MCF 10A (cell line): ENCODE results near the gene NFIX. TPM values are rescaled to one million over a fixed set of nuclear protein-coding genes. Genes with fewer than 3 reads are reported as not detected.
"Not testable (repeated sequence)": the region's sequence is repeated elsewhere in the genome, so short reads cannot be mapped to it uniquely, and the experiment has no call there.

Source experiments
- BruUV-seq: library from RNA; stranded (reverse); fragments of 400-500 nt; replicated peaks from 2 replicates; lab custom pipeline; 2021; lab: Mats Ljungman, UMichigan
- CTCF ChIA-PET: fragments of 300-600 bp; sonication (Branson Sonifier 250); formaldehyde crosslinking; extraction: SDS; loops from one replicate; lab custom pipeline; 2021; ENCODE audit warnings: antibody characterized with exemption, inconsistent platforms; lab: Yijun Ruan, JAX
- POLR2A ChIA-PET: fragments of 300-600, 350-650 bp; sonication (Branson Sonifier 250); formaldehyde crosslinking; extraction: SDS; loops from one replicate; lab custom pipeline; 2020; ENCODE audit warnings: antibody characterized with exemption, inconsistent platforms; lab: Yijun Ruan, JAX
- DNase-seq: peaks from one replicate; pipeline ENCODE4 v3.0.0-alpha.2; 2018; ENCODE audit not compliant: unreplicated experiment
- H3K27ac Mint-ChIP-seq: one replicate; pipeline ENCODE4 v1.8.0; 2022; ENCODE audit warnings: mild to moderate bottlenecking, low read depth, mixed read lengths; ENCODE audit not compliant: unreplicated experiment
- H3K27me3 Mint-ChIP-seq: one replicate; pipeline ENCODE4 v1.8.0; 2022; ENCODE audit warnings: mixed read lengths; ENCODE audit not compliant: insufficient read depth, unreplicated experiment
- H3K36me3 Mint-ChIP-seq: one replicate; pipeline ENCODE4 v1.8.0; 2022; ENCODE audit warnings: mild to moderate bottlenecking, moderate library complexity, mixed read lengths; ENCODE audit not compliant: insufficient read depth, unreplicated experiment
- H3K4me1 Mint-ChIP-seq: one replicate; pipeline ENCODE4 v1.8.0; 2022; ENCODE audit warnings: mixed read lengths; ENCODE audit not compliant: insufficient read depth, unreplicated experiment
- H3K4me3 Mint-ChIP-seq: one replicate; pipeline ENCODE4 v1.8.0; 2022; ENCODE audit warnings: mild to moderate bottlenecking, moderate library complexity, mixed read lengths; ENCODE audit not compliant: unreplicated experiment
- H3K9me3 Mint-ChIP-seq: one replicate; pipeline ENCODE4 v1.8.0; 2022; ENCODE audit warnings: mixed read lengths; ENCODE audit not compliant: unreplicated experiment
- intact Hi-C: fragments of 100-400 bp; cut with micrococcal nuclease; formaldehyde crosslinking; loops from 2 replicates; pipeline ENCODE4 v1.14.1; 2022
- total RNA-seq: library from RNA; stranded (reverse); gene quantifications from 2 replicates; pipeline ENCODE4 v1.2.3, GENCODE V29; 2022
- TF ChIP-seq, protein P1 (sequence below): fragments of 200-600 bp; IDR thresholded peaks from one replicate; pipeline ENCODE4 v1.8.0; 2022; ENCODE audit warnings: antibody characterized with exemption, mild to moderate bottlenecking; ENCODE audit not compliant: unreplicated experiment

The NFIX gene
- total RNA-seq, 1 experiment from 2014 or later = 27.2 TPM

GRCh38 chr19:12953799-12954611 lies 41.3 kb upstream of the NFIX start:
- POLR2A ChIA-PET = interaction anchor here (0.6 to 3.6 kb wide), 13 partner anchors 8 to 198 kb away, joined by 3 to 51 read pairs (median 4); partner anchors contain the start of genes FARSA, GCDH, NACC1 and RAD23A
- TF ChIP-seq, protein P1, sequence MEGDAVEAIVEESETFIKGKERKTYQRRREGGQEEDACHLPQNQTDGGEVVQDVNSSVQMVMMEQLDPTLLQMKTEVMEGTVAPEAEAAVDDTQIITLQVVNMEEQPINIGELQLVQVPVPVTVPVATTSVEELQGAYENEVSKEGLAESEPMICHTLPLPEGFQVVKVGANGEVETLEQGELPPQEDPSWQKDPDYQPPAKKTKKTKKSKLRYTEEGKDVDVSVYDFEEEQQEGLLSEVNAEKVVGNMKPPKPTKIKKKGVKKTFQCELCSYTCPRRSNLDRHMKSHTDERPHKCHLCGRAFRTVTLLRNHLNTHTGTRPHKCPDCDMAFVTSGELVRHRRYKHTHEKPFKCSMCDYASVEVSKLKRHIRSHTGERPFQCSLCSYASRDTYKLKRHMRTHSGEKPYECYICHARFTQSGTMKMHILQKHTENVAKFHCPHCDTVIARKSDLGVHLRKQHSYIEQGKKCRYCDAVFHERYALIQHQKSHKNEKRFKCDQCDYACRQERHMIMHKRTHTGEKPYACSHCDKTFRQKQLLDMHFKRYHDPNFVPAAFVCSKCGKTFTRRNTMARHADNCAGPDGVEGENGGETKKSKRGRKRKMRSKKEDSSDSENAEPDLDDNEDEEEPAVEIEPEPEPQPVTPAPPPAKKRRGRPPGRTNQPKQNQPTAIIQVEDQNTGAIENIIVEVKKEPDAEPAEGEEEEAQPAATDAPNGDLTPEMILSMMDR = no peak
- BruUV-seq = no TSS peak
- peaks cover 29% of the 10 kb centered on the region for H3K4me1 Mint-ChIP-seq
- intact Hi-C loops = no loop called here
- peaks cover 55% of the 10 kb centered on the region for H3K36me3 Mint-ChIP-seq
- no peaks in the 10 kb centered on the region for H3K27me3 Mint-ChIP-seq
- CTCF ChIA-PET = interaction anchor here (0.6 to 6.1 kb wide), 3 partner anchors 11 to 329 kb away, joined by 3 to 39 read pairs (median 3); no protein-coding TSS in a partner anchor
- H3K4me3 Mint-ChIP-seq = no peak overlapping the region
- peak overlapping the region; percentile 36 for H3K27ac Mint-ChIP-seq
- DNase-seq = no peak
- no peaks in the 10 kb centered on the region for H3K9me3 Mint-ChIP-seq

GRCh38 chr19:12954612-12954962 lies 40.7 kb upstream of the NFIX start:
- Mint-ChIP-seq H3K4me3 (peak overlapping the region; percentile 83), H3K27ac (peak overlapping the region; percentile 36), H3K36me3 (peaks cover 49% of the 10 kb centered on the region), H3K9me3 (no peaks in the 10 kb centered on the region), H3K4me1 (peaks cover 29% of the 10 kb centered on the region), H3K27me3 (no peaks in the 10 kb centered on the region)
- intact Hi-C loops = no loop called here
- DNase-seq = no peak
- no TSS peak for BruUV-seq
- ChIA-PET POLR2A (interaction anchor here (0.8 to 3.6 kb wide), 10 partner anchors 9 to 198 kb away, joined by 3 to 51 read pairs (median 4); partner anchors contain the start of genes FARSA, GCDH and RAD23A), CTCF (interaction anchor here (0.7 to 6.1 kb wide), 2 partner anchors 11 to 328 kb away, joined by 3 to 39 read pairs; no protein-coding TSS in a partner anchor)
- TF ChIP-seq, protein P1 = no peak

DNA sequence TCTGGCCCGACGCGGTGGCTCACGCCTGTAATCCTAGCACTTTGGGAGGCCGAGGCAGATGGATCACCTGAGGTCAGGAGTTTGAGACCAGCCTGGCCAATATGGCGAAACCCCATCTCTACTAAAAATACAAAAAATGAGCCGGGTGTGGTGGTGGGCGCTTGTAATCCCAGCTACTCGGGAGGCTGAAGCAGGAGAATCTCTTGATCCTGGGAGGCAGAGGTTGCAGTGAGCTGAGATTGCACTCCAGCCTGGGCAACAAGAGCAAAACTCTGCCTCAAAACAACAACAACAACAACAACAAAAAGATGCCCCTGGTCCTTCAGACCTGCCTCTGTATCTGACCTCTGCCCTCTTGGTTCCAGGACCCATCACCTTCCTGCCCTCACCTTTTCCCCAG lies 39.7 kb upstream of the NFIX start:
- DNase-seq, H3K9me3 Mint-ChIP-seq, BruUV-seq, intact Hi-C loops, H3K27me3 Mint-ChIP-seq: not testable (repeated sequence)
- Mint-ChIP-seq H3K4me3 (peak overlapping the region; percentile 83), H3K27ac (peak overlapping the region; percentile 89), H3K36me3 (peaks cover 39% of the 10 kb centered on the region), H3K4me1 (peaks cover 23% of the 10 kb centered on the region)
- POLR2A ChIA-PET = interaction anchor here (0.7 to 3.6 kb wide), 11 partner anchors 8 to 885 kb away, joined by 3 to 51 read pairs (median 4); partner anchors contain the start of genes FARSA, GCDH, JUNB and RAD23A
- CTCF ChIA-PET = interaction anchor here (0.6 to 6.1 kb wide), 4 partner anchors 10 to 475 kb away, joined by 3 to 39 read pairs (median 3); no protein-coding TSS in a partner anchor

- TF ChIP-seq, protein P1 = no peak
- Mint-ChIP-seq H3K36me3 (peaks cover 35% of the 10 kb centered on the region), H3K27ac (peak overlapping the region; percentile 89), H3K4me1 (peaks cover 23% of the 10 kb centered on the region), H3K9me3 (no peaks in the 10 kb centered on the region), H3K4me3 (peak overlapping the region; percentile 83), H3K27me3 (no peaks in the 10 kb centered on the region)
- DNase-seq = no peak
- POLR2A ChIA-PET = interaction anchor here (0.6 to 3.6 kb wide), 13 partner anchors 8 to 885 kb away, joined by 3 to 51 read pairs (median 3); partner anchors contain the start of genes FARSA, JUNB and RAD23A
- TSS peak; percentile 46 for BruUV-seq
- CTCF ChIA-PET = interaction anchor here (1.6 to 6.1 kb wide), 2 partner anchors 9 to 105 kb away, joined by 3 to 39 read pairs; no protein-coding TSS in a partner anchor
- intact Hi-C loops = no loop called here
Measured at GRCh38 chr19:12955996-12956395, 39.3 kb upstream of the NFIX start.
